Tibial nerve (tissue), 4 donors: ENCODE data around the gene PHEX. TPM values are rescaled to one million over a fixed set of nuclear protein-coding genes. Genes with fewer than 3 reads are reported as not detected.

ENCODE experiments used
- DNase-seq, 2 donors: peaks; one replicate each; pipeline ENCODE4 v3.0.0-alpha.2; 2019; ENCODE audit warnings: low spot score in 2 of 2
- H3K27ac ChIP-seq, 4 donors: fragments of 200-600 bp; sonication (generic) in 3 of 4; one replicate each; pipeline ENCODE4 v1.5.1; 2017 to 2019; ENCODE audit warnings: mild to moderate bottlenecking in 1 of 4
- H3K27me3 ChIP-seq, 2 donors: fragments of 200-600 bp; sonication (generic) in 1 of 2; one replicate each; pipeline versions ENCODE4 v1.5.1 to v1.6.0; 2017 to 2019
- H3K36me3 ChIP-seq, 3 donors: fragments of 200-600 bp; sonication (generic); one replicate each; pipeline ENCODE4 v1.5.1; 2018 to 2019
- H3K4me1 ChIP-seq, 4 donors: fragments of 200-600 bp; sonication (generic) in 3 of 4; one replicate each; pipeline ENCODE4 v1.5.1; 2017 to 2019
- H3K4me3 ChIP-seq, 4 donors: fragments of 200-600 bp; sonication (generic) in 3 of 4; one replicate each; pipeline ENCODE4 v1.5.1; 2017 to 2019; ENCODE audit warnings: mild to moderate bottlenecking in 1 of 4, moderate library complexity in 1 of 4
- H3K9me3 ChIP-seq, 4 donors: fragments of 200-600 bp; sonication (generic) in 3 of 4; one replicate each; pipeline ENCODE4 v1.5.1; 2017 to 2019
- CTCF ChIP-seq, 5 experiments: fragments of 200-600 bp in 3 of 5; fragments of 450-650 bp in 2 of 5; sonication (generic) in 3 of 5; IDR thresholded peaks; one replicate each; pipeline ENCODE4 v1.5.1; 2016 to 2019; ENCODE audit warnings: antibody characterized with exemption in 5 of 5, mild to moderate bottlenecking in 3 of 5, moderate library complexity in 2 of 5
- EP300 ChIP-seq, 2 donors: sonication (generic); formaldehyde crosslinking; IDR thresholded peaks; one replicate each; pipeline ENCODE4 v1.6.1; 2017; ENCODE audit warnings: antibody characterized with exemption in 2 of 2, mild to moderate bottlenecking in 1 of 2
- POLR2A ChIP-seq, 2 donors: fragments of 450-650 bp; IDR thresholded peaks; one replicate each; pipeline ENCODE4 v1.6.1; 2017; ENCODE audit warnings: antibody characterized with exemption in 2 of 2, mild to moderate bottlenecking in 2 of 2, moderate library complexity in 2 of 2
- WGBS, 2 donors: methylation state at CpG; one replicate each; pipeline ENCODE4 v1.1.5; 2018; 5-methylcytosine and 5-hydroxymethylcytosine counted together
- total RNA-seq, 4 donors: library from RNA; depleted of rRNA; stranded (reverse); fragments of >200 nt; gene quantifications; one replicate each; pipeline ENCODE4 v1.1.0, GENCODE V29; 2016

PHEX gene
- total RNA-seq, 4 donors from 2014 or later = under 0.01 TPM; not detected in 2

- Histone ChIP-seq H3K36me3 (no peaks in the 10 kb centered on the region), H3K9me3 (no peaks in the 10 kb centered on the region), H3K27me3 (no peaks in the 10 kb centered on the region), H3K27ac (no peak overlapping the region), H3K4me1 (no peaks in the 10 kb centered on the region), H3K4me3 (no peak overlapping the region)
- 81 to 100% methylated on average over 1 of the region's 1 CpG for WGBS, 2 donors
- no peak for TF ChIP-seq CTCF (IDR thresholded peaks at IDR 0.05)
- no peak for TF ChIP-seq POLR2A (IDR thresholded peaks at IDR 0.05)
- no peak for TF ChIP-seq EP300 (IDR thresholded peaks at IDR 0.05)
- DNase-seq = no peak
These were observed 27.6 kb downstream of the PHEX start for GRCh38 chrX:22059775-22060174.

- no peaks in the 10 kb centered on the region for H3K27me3 ChIP-seq
- no peak overlapping the region for H3K4me3 ChIP-seq
- H3K9me3 ChIP-seq = no peaks in the 10 kb centered on the region
- no peak for TF ChIP-seq POLR2A (IDR thresholded peaks at IDR 0.05)
- TF ChIP-seq EP300 (IDR thresholded peaks at IDR 0.05) = no peak
- no peak for TF ChIP-seq CTCF (IDR thresholded peaks at IDR 0.05)
- H3K27ac ChIP-seq = no peak overlapping the region
- no peak for DNase-seq
- no peaks in the 10 kb centered on the region for H3K36me3 ChIP-seq
- 74 to 78% methylated on average over 6 of the region's 6 CpGs for WGBS, 2 donors
- H3K4me1 ChIP-seq = no peaks in the 10 kb centered on the region
These were observed 28.5 kb downstream of the PHEX start for GRCh38 chrX:22060415-22061280.

DNA sequence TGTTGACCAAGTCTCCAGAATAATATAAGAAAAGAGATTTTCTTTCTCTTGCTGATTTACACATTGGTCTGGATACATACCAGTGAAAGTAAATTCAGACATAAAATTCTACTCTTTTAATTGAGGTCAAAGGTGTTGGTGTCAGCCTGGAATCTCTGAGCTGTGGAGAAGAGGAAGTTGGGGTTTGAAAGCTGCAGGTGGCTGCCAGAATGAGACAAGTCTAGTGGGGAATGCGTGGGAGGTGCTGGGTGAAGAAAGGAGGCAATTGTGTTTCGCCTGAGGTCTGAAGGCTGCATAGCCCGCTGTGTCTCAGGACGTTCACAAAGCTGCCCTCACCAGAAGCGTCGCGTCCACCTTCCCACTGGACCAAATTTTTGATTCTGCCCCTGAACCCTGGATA is 31.2 kb downstream of the PHEX start:
- DNase-seq = no peak
- TF ChIP-seq POLR2A (IDR thresholded peaks at IDR 0.05) = no peak
- TF ChIP-seq CTCF (IDR thresholded peaks at IDR 0.05) = no peak
- TF ChIP-seq EP300 (IDR thresholded peaks at IDR 0.05) = no peak
- Histone ChIP-seq H3K9me3 (no peaks in the 10 kb centered on the region), H3K27me3 (no peaks in the 10 kb centered on the region), H3K36me3 (no peaks in the 10 kb centered on the region), H3K4me3 (no peak overlapping the region), H3K4me1 (no peaks in the 10 kb centered on the region), H3K27ac (no peak overlapping the region)
- 15 to 43% methylated on average over 7 of the region's 7 CpGs for WGBS, 2 donors

DNA sequence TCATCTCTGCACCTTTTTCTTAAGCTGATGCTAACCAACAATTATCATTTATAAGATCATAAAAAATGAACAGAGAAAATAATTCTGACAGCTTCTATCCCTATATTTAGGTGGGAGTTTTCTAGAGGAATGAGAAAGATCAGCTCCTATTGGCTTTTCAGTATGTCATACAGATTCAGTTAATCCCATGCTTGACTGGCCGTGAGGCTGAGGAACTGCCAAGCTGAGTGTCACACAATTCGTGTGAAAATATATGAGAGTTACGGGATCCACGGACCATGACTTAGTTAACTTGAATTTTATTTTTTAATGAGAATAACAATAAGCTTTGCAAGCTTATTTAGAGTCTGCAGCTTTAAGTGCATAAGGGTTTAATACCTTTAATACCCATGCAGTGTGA is 37.5 kb downstream of the PHEX start:
- H3K27me3 ChIP-seq = peaks cover 0 to 2% of the 10 kb centered on the region in 2 donors
- H3K27ac ChIP-seq = no peak overlapping the region
- no peak for DNase-seq
- no peaks in the 10 kb centered on the region for H3K9me3 ChIP-seq
- no peaks in the 10 kb centered on the region for H3K36me3 ChIP-seq
- H3K4me3 ChIP-seq = no peak overlapping the region
- TF ChIP-seq EP300 (IDR thresholded peaks at IDR 0.05) = no peak
- TF ChIP-seq POLR2A (IDR thresholded peaks at IDR 0.05) = no peak
- no peak for TF ChIP-seq CTCF (IDR thresholded peaks at IDR 0.05)
- no peaks in the 10 kb centered on the region for H3K4me1 ChIP-seq
- WGBS, 2 donors = 81 to 84% methylated on average over 4 of the region's 4 CpGs

- H3K27ac ChIP-seq = no peak overlapping the region
- H3K27me3 ChIP-seq = peaks cover 0 to 2% of the 10 kb centered on the region in 2 donors
- H3K36me3 ChIP-seq = no peaks in the 10 kb centered on the region
- no peak for DNase-seq
- WGBS, 2 donors = 78 to 97% methylated on average over 2 of the region's 2 CpGs
- no peak for TF ChIP-seq POLR2A (IDR thresholded peaks at IDR 0.05)
- no peak for TF ChIP-seq EP300 (IDR thresholded peaks at IDR 0.05)
- TF ChIP-seq CTCF (IDR thresholded peaks at IDR 0.05) = no peak
- H3K4me1 ChIP-seq = no peaks in the 10 kb centered on the region
- no peak overlapping the region for H3K4me3 ChIP-seq
- H3K9me3 ChIP-seq = no peaks in the 10 kb centered on the region
These were observed 41.8 kb downstream of the PHEX start for GRCh38 chrX:22073928-22074327.
